Muscle of leg (tissue), 11 donors: ENCODE measurements around the gene APOA1. TPM values are rescaled to one million over a fixed set of nuclear protein-coding genes. Genes with fewer than 3 reads are reported as not detected.
"Not testable (repeated sequence)": the region's sequence is repeated elsewhere in the genome, so short reads cannot be mapped to it uniquely, and the experiment has no call there.

Experiments used
- DNase-seq: peaks from one replicate; pipeline ENCODE4 v3.0.0; 2013
- H3K27ac ChIP-seq: one replicate; pipeline ENCODE4 v1.5.1; 2013; ENCODE audit warnings: mild to moderate bottlenecking, low read length, control low read depth
- H3K27me3 ChIP-seq: one replicate; pipeline ENCODE4 v1.6.1; 2013; ENCODE audit warnings: low read length; ENCODE audit not compliant: control insufficient read depth, insufficient read depth
- H3K36me3 ChIP-seq: one replicate; pipeline ENCODE4 v1.6.1; 2013; ENCODE audit warnings: low read length; ENCODE audit not compliant: control insufficient read depth, insufficient read depth
- H3K4me1 ChIP-seq: one replicate; pipeline ENCODE4 v1.6.1; 2013; ENCODE audit warnings: low read length; ENCODE audit not compliant: control insufficient read depth, insufficient read depth
- H3K4me3 ChIP-seq: one replicate; pipeline ENCODE4 v1.5.1; 2013; ENCODE audit warnings: low read length, control low read depth
- H3K9me3 ChIP-seq: replicated peaks from 2 replicates; pipeline ENCODE4 v1.6.1; 2013; ENCODE audit warnings: low read depth, low read length; ENCODE audit not compliant: control insufficient read depth
- WGBS: methylation state at CpG from one replicate; pipeline ENCODE4 v1.1.5; 2013; ENCODE audit warnings: missing lambda C conversion rate; ENCODE audit not compliant: insufficient coverage; 5-methylcytosine and 5-hydroxymethylcytosine counted together
- polyA plus RNA-seq, 8 donors: library from polyadenylated mRNA; unstranded; fragments of 120-200 nt; gene quantifications; one replicate each; pipeline versions ENCODE4 v1.2.1 to v1.2.3, GENCODE V29; 2013; ENCODE audit warnings: inconsistent platforms in 1 of 8, low replicate concordance in 1 of 8; ENCODE audit not compliant: insufficient read length in 8 of 8, insufficient read depth in 1 of 8
- total RNA-seq: library from RNA; stranded (reverse); fragments of 120-200 nt; gene quantifications from one replicate; pipeline ENCODE4 v1.2.4, GENCODE V29; 2013

The APOA1 gene
- total and polyA plus RNA-seq, 9 donors: 1.4 to 230 (median 3.3) TPM

- DNase-seq: no peak
- Histone ChIP-seq H3K9me3 (no peaks in the 10 kb centered on the region), H3K27me3 (no peaks in the 10 kb centered on the region), H3K27ac (no peak overlapping the region), H3K4me1 (peaks cover 19% of the 10 kb centered on the region), H3K36me3 (no peaks in the 10 kb centered on the region), H3K4me3 (no peak overlapping the region)
- WGBS: 93% methylated on average over 5 of the region's 7 CpGs
Measured at GRCh38 chr11:116836632-116836991, 810 bp downstream of the APOA1 start.

- Histone ChIP-seq H3K36me3 (no peaks in the 10 kb centered on the region), H3K27ac (peak overlapping the region; percentile 76), H3K9me3 (no peaks in the 10 kb centered on the region), H3K4me3 (peak overlapping the region; percentile 41), H3K27me3 (no peaks in the 10 kb centered on the region), H3K4me1 (peaks cover 19% of the 10 kb centered on the region)
- peak; percentile 92 for DNase-seq
- WGBS: 4% methylated on average over 49 of the region's 57 CpGs
Measured at GRCh38 chr11:116835791-116836631, 1.4 kb downstream of the APOA1 start.

GRCh38 chr11:116835042-116835772 is 2.2 kb downstream of the APOA1 start:
- WGBS: 42% methylated on average over 20 of the region's 28 CpGs
- H3K4me3 ChIP-seq: peak overlapping the region; percentile 41
- H3K4me1 ChIP-seq: peaks cover 19% of the 10 kb centered on the region
- H3K27ac ChIP-seq: peak overlapping the region; percentile 76
- no peaks in the 10 kb centered on the region for H3K9me3 ChIP-seq
- no peaks in the 10 kb centered on the region for H3K36me3 ChIP-seq
- no peak for DNase-seq
- H3K27me3 ChIP-seq: no peaks in the 10 kb centered on the region

GRCh38 chr11:116834535-116835041 is 2.8 kb downstream of the APOA1 start:
- 76% methylated on average over 12 of the region's 13 CpGs for WGBS
- H3K4me1 ChIP-seq: peaks cover 19% of the 10 kb centered on the region

DNA sequence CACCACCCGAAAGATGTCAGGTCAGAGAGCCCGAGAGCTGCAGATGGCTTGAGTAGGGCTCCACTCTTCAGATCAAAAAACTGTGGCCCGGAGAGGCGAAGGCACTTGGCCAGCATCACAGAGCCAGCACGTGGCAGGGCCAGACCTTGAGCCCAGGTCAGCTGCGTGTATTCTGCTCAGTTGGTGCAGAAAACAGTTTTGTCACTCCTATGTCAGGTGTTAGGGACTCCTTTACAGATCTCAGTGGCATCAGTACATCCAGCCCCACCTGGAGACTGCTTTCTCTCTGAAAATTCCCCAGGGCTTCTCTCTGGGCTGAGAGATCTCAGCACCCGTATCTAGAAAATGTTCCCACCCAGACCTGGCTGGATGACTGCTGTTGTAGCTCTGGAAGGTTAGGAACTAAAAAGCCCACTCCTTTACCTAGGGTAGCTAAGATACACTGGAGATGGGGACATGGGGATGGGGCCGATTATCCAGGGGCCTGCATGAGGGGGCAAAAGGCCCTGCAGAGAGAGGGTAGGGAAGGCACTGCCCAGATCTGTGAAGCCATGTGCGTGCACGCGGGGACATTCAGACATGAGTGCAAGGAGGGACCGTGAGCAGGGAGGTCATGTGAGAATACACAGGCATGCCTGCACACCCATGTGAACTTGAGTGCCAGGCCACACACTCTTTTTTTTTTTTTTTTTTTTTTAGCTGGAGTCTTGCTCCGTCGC is 3.4 kb downstream of the APOA1 start:
- Histone ChIP-seq H3K4me3 (no peak overlapping the region), H3K9me3 (no peaks in the 10 kb centered on the region), H3K27ac (no peak overlapping the region), H3K27me3 (no peaks in the 10 kb centered on the region), H3K36me3 (no peaks in the 10 kb centered on the region), H3K4me1 (peaks cover 22% of the 10 kb centered on the region)
- 85% methylated on average over 11 of the region's 14 CpGs for WGBS
- DNase-seq: no peak

More at GRCh38 chr11:116834535-116835041, 2.8 kb downstream of the APOA1 start:
- not testable (repeated sequence) for DNase-seq, H3K4me3 ChIP-seq, H3K9me3 ChIP-seq, H3K36me3 ChIP-seq, H3K27me3 ChIP-seq, H3K27ac ChIP-seq

DNA sequence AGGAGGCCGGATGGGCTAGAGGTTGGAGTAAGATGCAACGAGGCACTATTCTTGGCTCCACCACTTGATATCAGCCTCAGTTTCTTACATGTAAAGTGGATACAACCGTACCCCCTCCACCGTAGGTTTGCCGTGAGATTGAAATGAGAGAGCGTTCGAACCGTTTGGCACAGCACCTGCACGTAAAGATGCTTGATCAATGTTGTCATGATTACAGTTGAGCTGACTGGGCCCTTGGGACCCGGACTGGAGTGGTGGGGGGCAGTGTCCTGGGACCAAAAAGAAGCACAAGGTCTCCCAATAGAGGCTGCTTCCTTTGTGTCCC is 4.0 kb downstream of the APOA1 start:
- Histone ChIP-seq H3K27ac (no peak overlapping the region), H3K27me3 (no peaks in the 10 kb centered on the region), H3K36me3 (no peaks in the 10 kb centered on the region), H3K4me3 (no peak overlapping the region), H3K9me3 (no peaks in the 10 kb centered on the region), H3K4me1 (peaks cover 22% of the 10 kb centered on the region)
- WGBS: 85% methylated on average over 8 of the region's 10 CpGs
- DNase-seq: no peak

- Histone ChIP-seq H3K27ac (no peak overlapping the region), H3K27me3 (no peaks in the 10 kb centered on the region), H3K36me3 (no peaks in the 10 kb centered on the region), H3K9me3 (no peaks in the 10 kb centered on the region), H3K4me1 (peaks cover 22% of the 10 kb centered on the region), H3K4me3 (no peak overlapping the region)
- 80% methylated on average over 7 of the region's 13 CpGs for WGBS
- no peak for DNase-seq
Measured at GRCh38 chr11:116832350-116833290, 4.8 kb downstream of the APOA1 start.

- WGBS: 95% methylated on average over 2 of the region's 7 CpGs
- Histone ChIP-seq H3K4me1 (peaks cover 22% of the 10 kb centered on the region), H3K9me3 (no peaks in the 10 kb centered on the region), H3K27me3 (no peaks in the 10 kb centered on the region), H3K4me3 (no peak overlapping the region), H3K27ac (no peak overlapping the region), H3K36me3 (no peaks in the 10 kb centered on the region)
- no peak for DNase-seq
Measured at GRCh38 chr11:116831790-116832349, 5.6 kb downstream of the APOA1 start.

- no peak for DNase-seq
- H3K27ac ChIP-seq: no peak overlapping the region
- H3K36me3 ChIP-seq: no peaks in the 10 kb centered on the region
- no peak overlapping the region for H3K4me3 ChIP-seq
- peaks cover 11% of the 10 kb centered on the region for H3K4me1 ChIP-seq
- WGBS: 92% methylated on average over 13 of the region's 17 CpGs
- H3K9me3 ChIP-seq: no peaks in the 10 kb centered on the region
- H3K27me3 ChIP-seq: no peaks in the 10 kb centered on the region
Measured at GRCh38 chr11:116830184-116830912, 7.1 kb downstream of the APOA1 start.
